ENCODE results near the gene COL18A1. TPM values are rescaled to one million over a fixed set of nuclear protein-coding genes. Genes with fewer than 3 reads are reported as not detected.

The COL18A1 gene
- total RNA-seq, 1 donor from 2014 or later = 515 TPM

GRCh38 chr21:45380566-45380965 lies 24.4 kb upstream of the COL18A1 start:
- Mint-ChIP-seq H3K27me3 (ENCODE audit: unreplicated experiment) (no peaks in the 10 kb centered on the region), H3K4me3 (ENCODE audit: unreplicated experiment) (no peak overlapping the region), H3K36me3 (ENCODE audit: unreplicated experiment) (no peaks in the 10 kb centered on the region), H3K9me3 (ENCODE audit: unreplicated experiment) (no peaks in the 10 kb centered on the region), H3K27ac (ENCODE audit: unreplicated experiment) (no peak overlapping the region), H3K4me1 (ENCODE audit: unreplicated experiment) (peaks cover 33% of the 10 kb centered on the region)
- DNase-seq (ENCODE audit: extremely low spot score, unreplicated experiment) = no peak
- TF ChIP-seq, protein P1, sequence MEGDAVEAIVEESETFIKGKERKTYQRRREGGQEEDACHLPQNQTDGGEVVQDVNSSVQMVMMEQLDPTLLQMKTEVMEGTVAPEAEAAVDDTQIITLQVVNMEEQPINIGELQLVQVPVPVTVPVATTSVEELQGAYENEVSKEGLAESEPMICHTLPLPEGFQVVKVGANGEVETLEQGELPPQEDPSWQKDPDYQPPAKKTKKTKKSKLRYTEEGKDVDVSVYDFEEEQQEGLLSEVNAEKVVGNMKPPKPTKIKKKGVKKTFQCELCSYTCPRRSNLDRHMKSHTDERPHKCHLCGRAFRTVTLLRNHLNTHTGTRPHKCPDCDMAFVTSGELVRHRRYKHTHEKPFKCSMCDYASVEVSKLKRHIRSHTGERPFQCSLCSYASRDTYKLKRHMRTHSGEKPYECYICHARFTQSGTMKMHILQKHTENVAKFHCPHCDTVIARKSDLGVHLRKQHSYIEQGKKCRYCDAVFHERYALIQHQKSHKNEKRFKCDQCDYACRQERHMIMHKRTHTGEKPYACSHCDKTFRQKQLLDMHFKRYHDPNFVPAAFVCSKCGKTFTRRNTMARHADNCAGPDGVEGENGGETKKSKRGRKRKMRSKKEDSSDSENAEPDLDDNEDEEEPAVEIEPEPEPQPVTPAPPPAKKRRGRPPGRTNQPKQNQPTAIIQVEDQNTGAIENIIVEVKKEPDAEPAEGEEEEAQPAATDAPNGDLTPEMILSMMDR (IDR thresholded peaks at IDR 0.05) = no peak

DNA sequence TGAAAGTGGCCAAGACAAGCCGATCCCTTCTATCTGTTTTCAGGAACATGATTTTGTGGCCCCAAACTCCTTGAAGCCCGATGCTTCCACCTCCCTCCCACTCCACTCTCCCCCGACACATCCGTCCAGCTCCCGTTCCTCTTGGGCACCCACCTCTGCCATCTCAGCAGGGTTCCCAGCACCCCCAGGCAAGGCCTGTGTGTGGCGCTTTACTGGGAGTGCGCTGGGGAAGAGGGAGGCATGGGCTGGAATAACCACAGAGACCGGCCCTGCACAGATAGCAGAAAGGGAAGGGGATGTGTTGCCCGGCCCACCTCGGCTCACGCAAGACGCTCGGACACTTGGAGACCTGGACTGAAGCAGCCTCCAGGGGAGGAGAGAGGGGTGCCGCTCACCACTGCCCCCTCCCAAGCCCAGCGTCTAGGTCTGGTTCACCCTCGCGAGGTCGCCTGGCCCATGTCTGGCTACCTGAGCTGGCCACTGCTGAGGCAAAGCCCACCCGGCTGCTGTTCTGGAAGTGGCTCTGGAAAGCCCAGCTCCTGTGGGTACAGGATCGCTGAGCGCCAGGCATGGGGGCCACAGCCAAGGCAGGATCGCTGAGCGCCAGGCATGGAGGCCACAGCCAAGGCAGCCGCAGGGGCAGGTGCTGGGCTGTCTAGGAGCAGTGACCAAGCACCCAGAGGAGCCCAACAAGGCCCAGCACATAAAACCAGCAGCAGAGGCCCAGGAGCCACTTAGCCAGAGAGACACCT lies 23.8 kb upstream of the COL18A1 start:
- H3K9me3 Mint-ChIP-seq (ENCODE audit: unreplicated experiment) = no peaks in the 10 kb centered on the region
- H3K36me3 Mint-ChIP-seq (ENCODE audit: unreplicated experiment) = no peaks in the 10 kb centered on the region
- H3K4me1 Mint-ChIP-seq (ENCODE audit: unreplicated experiment) = peaks cover 33% of the 10 kb centered on the region
- TF ChIP-seq, protein P1 (IDR thresholded peaks at IDR 0.05) = no peak
- H3K27ac Mint-ChIP-seq (ENCODE audit: unreplicated experiment) = no peak overlapping the region
- DNase-seq (ENCODE audit: extremely low spot score, unreplicated experiment) = no peak
- no peak overlapping the region for H3K4me3 Mint-ChIP-seq (ENCODE audit: unreplicated experiment)
- H3K27me3 Mint-ChIP-seq (ENCODE audit: unreplicated experiment) = no peaks in the 10 kb centered on the region

DNA sequence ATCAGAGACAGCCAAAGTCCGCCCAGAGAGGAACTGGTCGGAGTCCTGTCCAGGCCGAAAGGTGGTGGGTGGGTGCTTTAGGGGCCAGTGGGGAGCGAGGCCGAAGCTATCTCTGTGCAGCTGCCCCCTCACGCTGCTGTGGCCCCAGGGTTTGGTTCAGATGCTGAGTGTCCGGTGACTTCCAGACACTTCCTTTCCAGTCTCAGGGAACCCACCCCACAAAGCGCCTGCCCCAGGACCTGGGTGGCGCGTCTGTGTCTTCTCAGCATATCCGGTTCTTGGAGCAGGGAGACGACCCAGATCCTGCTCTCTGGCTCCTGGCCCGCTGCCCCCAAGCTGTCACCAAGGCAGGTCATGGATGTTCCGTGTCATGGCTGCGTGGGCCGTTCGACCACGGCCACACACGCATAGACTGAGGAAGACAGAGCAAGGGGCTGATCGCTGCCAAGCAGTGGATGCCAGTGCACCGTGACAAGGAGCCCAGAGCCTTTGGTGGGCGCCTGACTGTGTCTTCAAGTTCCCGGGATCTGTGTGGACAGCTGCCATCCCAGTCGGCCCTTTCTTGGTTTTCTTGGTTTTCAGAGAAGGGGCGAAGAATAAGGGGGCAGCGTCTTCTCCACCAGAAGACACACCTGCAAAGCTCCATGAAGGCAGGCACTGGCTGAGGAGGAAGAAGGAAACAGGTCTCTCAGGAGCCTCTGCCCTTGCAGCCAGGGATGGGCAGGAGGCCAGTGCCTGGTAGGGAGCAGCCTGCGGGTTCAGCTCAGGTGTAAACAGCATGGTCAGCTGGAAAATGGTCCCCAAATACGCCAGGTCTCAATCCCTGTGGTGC lies 22.9 kb upstream of the COL18A1 start:
- TF ChIP-seq, protein P1 (IDR thresholded peaks at IDR 0.05) = no peak
- Mint-ChIP-seq H3K27ac (ENCODE audit: unreplicated experiment) (no peak overlapping the region), H3K27me3 (ENCODE audit: unreplicated experiment) (no peaks in the 10 kb centered on the region), H3K4me1 (ENCODE audit: unreplicated experiment) (peaks cover 37% of the 10 kb centered on the region), H3K36me3 (ENCODE audit: unreplicated experiment) (no peaks in the 10 kb centered on the region), H3K9me3 (ENCODE audit: unreplicated experiment) (no peaks in the 10 kb centered on the region), H3K4me3 (ENCODE audit: unreplicated experiment) (no peak overlapping the region)
- no peak for DNase-seq (ENCODE audit: extremely low spot score, unreplicated experiment)

DNA sequence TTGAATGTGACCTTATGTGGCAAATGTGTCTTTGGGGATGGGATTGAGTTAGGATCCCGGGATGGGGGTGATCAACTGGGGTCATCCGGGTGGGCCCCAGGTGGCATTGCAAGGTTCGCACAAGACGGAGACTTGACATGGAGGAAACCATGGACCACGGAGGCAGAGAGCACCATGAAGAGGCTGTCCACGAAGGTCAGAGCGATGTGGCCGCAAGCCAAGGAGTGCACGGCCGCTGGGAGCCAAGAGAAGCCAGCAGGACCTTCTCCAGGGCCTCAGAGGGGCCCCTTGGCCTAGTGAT lies 22.3 kb upstream of the COL18A1 start:
- no peak overlapping the region for H3K27ac Mint-ChIP-seq (ENCODE audit: unreplicated experiment)
- H3K9me3 Mint-ChIP-seq (ENCODE audit: unreplicated experiment) = no peaks in the 10 kb centered on the region
- peaks cover 39% of the 10 kb centered on the region for H3K4me1 Mint-ChIP-seq (ENCODE audit: unreplicated experiment)
- H3K4me3 Mint-ChIP-seq (ENCODE audit: unreplicated experiment) = no peak overlapping the region
- H3K27me3 Mint-ChIP-seq (ENCODE audit: unreplicated experiment) = no peaks in the 10 kb centered on the region
- no peaks in the 10 kb centered on the region for H3K36me3 Mint-ChIP-seq (ENCODE audit: unreplicated experiment)
- no peak for DNase-seq (ENCODE audit: extremely low spot score, unreplicated experiment)
- TF ChIP-seq, protein P1 (IDR thresholded peaks at IDR 0.05) = no peak

DNA sequence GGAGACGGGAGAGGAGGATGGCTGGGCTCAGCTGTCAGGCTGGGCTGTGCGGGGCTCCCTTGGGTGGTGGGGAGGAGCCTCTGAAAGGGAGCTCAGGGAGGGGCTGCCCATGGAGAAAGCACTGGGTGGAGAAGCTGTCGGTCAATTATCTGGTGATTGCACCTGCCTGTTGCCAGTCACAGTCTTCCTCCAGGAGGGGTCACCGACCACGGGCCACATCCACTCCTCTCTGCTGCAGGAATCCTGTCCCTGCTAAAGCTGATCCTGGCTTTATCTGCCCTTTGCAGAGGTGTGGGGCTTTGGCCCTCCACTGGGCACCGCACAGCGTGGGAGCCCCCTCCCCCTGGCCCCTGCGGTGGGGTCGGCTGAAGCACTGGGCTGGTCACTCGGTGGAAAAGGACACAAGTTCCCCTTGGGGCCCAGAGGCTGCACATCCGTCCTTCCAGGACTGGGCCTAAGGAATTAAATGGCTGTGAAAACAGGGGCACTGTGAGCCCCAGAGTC lies 21.8 kb upstream of the COL18A1 start:
- Mint-ChIP-seq H3K27ac (ENCODE audit: unreplicated experiment) (no peak overlapping the region), H3K4me3 (ENCODE audit: unreplicated experiment) (no peak overlapping the region), H3K9me3 (ENCODE audit: unreplicated experiment) (no peaks in the 10 kb centered on the region), H3K36me3 (ENCODE audit: unreplicated experiment) (no peaks in the 10 kb centered on the region), H3K4me1 (ENCODE audit: unreplicated experiment) (peaks cover 36% of the 10 kb centered on the region), H3K27me3 (ENCODE audit: unreplicated experiment) (no peaks in the 10 kb centered on the region)
- TF ChIP-seq, protein P1 (IDR thresholded peaks at IDR 0.05) = no peak
- DNase-seq (ENCODE audit: extremely low spot score, unreplicated experiment) = no peak

All from osteocyte (in vitro differentiated cells).